Effector CD4-positive, alpha-beta T cell (primary cell): ENCODE data around the gene ADRA2A. TPM values are rescaled to one million over a fixed set of nuclear protein-coding genes. Genes with fewer than 3 reads are reported as not detected.

Experiments
- DNase-seq: peaks from one replicate; pipeline ENCODE4 v3.0.0-alpha.2; 2020
- total RNA-seq: gene quantifications from one replicate; lab custom pipeline; 2026; lab: John Stamatoyannopoulos, UW

The ADRA2A gene
- total RNA-seq, result not detected

DNA sequence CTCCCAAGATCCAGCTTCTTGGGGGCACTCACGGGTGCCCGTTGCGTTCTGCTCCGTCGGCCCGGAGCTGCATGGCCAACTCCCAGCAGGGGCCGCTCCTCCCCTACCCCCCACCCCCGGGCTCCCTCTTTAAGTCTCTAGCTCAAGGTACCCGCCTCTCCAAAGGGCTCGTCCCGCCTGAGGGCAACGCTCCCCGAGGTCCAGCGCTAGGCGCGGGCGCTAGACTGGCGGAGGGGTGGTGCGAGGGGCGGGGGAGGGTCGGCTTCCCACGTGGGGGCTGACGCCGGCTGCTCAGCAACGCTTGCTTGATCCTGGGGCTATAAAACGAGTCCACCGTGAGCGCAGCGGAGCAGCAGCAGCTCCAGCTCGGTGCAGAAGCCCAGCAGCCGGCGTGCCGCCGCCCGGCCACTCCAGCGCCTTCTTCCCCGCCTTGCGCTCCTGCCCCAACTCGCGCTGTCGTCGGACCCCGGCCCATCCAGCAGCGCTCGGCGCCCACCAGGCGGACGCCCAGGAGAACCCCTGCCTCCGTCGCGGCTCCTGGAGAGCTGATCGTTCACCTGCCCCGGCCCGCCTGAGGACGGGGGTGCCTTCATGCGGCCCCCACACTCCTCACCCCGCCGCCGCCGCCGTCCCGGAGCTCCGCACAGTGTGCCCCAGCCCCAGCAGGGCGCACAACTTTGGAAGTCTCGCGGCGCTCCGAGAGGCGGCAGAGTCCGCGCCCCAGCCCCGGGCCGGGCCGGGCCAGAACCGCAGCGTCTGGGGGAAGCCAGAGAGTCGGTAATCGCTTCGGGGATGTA is at the start of gene ADRA2A:
TSS of gene ADRA2A (plus strand) at position 348 of the 797 bp plus-strand sequence. CDS start 968 bp downstream, outside the sequence.
- no peak for DNase-seq

DNA sequence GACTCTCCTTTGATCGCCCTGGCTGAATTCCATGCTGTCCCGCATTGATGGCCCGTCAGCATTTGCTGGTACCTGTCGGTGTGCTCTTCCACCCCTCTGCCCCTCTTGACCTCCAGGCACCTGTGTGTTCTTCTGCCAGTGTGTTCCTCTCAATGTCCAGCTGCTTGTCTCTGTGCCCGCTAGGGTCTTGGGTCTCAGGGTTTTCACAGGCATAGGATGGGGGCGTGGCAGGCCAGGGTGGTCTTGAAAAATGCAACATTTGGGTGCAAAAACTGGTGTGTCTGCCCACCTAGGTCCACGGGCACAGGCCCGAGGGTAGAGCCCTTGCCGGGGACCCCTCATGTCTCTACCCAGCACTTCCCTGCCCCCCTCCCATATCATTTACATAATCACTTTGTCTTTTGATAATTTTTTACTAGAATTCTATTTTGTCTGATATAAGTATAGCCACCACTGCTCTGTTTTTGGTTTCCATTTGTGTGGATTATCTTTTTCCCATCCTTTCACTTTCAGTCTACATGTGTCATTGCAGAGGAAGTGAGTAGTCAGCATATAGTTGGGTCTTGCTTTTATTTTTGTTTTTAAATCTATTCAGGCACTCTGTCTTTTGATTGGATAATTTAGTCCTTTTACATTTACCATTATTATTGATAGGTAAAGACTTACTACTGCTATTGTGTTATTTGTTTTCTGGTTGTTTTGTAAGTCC is 46.6 kb upstream of the ADRA2A start:
- DNase-seq, result no peak

DNA sequence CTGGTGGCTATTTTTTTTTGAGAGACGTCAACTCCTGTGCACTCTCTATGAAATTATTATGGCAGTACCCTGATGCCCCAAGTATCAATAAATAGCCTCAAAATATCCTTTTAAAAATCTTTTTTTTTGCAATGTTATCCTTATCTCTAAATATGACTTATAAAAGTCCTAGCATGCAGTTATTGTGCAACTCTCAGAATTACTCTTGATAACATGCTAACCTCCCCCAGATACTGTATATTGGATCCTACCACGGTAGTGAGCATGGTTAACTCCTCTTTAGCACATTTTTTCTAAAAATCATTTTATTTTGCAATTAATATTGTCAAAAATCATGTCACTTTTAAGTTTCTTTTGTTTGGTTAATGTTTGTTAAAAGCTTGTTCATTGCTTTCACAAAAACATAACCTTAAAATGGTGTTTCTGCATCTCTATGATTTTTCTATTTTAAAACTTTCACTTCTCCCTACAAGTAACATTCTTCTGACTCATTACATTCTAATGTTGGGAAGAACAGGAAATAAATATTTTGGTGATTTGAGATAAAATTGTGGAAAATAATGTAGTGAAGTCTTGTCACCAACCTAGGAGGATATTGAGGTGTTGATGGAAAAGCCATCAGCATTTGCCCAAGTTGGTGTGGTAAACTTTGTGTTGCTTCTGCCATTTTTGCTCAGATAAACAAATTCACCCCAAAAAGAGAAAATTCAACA is 42.1 kb upstream of the ADRA2A start:
- DNase-seq, result no peak

DNA sequence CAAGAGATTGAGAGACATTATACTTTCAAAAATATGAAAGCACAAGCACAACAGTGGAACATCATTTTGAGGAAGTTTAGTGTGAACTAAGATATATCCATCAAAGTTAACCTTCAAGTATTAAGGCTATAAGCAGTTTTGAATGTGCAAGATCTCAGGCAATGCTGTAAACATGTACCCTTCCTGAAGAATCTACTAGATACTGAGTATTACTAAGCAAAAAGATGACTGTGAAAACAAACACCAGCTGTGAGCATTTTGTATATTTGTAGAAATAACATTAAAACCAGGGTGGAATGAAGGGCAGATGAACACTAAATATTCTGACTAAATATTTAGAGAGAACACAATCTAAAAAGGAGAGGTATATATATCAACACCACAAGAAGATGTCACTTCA is 41.3 kb upstream of the ADRA2A start:
- no peak for DNase-seq

DNA sequence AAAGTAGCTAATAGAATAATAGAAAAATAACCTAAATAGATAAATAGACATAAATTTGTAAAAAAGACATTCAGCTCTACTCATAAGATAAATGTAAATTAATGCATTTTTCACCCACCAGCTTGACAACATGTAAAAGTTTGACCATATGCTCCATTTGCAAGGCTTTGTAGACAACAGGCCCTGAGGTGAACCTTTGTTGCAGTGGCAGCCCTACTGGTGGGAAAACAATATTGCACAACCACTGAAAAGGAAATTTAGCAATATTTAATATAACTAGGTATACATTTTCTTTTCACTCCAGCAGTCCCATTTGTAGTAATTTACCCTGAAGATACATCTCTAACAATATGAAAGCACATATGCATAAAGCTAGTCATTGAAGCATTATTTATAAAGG is 39.0 kb upstream of the ADRA2A start:
- DNase-seq, result no peak

DNA sequence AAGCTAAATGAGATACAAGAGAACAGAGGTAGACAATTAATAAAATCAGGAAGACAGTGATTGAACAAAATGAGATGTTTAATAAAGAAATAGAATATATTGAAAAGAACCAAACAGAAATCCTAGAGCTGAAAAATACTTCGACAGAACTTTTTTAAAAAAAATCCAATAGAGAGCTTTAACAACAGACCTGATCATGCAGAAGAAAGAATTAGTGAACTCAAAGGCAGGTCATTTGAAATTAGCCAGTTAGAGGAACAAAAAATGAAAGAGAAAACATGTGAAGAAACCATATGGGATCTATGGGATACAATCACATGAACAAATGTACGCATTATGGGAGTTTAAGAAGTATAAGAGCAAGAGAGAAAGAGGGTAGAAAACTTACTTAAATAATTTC is 37.3 kb upstream of the ADRA2A start:
- no peak for DNase-seq

DNA sequence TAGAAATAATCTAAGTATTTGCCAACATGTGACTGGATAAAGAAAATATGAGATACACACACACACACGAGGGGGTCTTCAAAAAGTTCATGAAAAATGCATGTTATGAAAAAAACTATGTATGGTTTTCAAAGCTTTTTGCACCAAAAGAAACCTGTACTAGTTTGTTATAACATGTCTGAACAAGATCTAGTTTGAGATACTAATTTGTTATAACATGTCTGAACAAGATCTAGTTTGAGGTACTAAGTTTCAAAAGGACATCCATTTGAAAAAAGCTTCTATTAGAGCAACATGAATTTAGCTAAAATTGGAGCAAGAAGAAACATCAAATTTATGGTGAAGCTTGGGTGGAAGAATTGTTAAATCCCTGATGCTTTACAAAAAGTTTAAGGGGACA is 19.8 kb upstream of the ADRA2A start:
- DNase-seq, result no peak

DNA sequence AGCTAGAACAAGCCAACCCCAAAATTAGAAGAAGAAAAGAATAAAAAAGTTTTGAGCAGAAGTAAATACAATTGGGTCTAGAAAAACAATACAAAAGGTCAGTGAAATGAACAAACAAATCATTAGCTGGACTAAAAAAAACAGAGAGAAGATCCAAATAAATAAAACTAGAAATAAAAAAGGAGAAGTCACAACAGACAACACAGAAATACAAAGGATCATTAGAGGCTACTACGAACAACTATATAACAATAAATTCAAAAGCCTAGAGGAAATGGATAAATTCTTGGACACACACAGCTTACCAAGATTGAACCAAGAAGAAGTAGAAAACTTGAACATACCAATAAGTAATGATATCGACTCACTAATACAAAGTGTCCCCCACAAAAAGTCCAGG is 13.4 kb upstream of the ADRA2A start:
- DNase-seq, result no peak

DNA sequence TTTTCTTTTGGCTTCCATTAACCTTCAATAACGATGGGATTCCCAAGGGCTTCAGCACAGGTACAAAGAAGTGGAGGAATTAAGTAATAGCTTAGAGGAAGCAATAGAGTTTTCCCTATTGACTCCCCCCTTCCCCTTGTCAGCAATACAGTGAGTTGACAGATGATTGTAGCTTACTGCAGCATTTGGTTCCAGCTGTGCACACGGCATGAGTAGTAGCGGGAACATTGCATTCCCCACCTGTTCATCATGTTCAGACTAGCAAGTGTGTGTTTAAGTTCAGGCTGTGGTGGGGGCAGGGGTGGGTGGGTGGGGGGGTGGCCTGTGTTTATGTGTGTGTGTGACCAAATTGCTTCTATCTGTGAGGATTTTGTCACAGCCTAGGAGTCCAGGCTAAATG is 4.6 kb upstream of the ADRA2A start:
- no peak for DNase-seq

DNA sequence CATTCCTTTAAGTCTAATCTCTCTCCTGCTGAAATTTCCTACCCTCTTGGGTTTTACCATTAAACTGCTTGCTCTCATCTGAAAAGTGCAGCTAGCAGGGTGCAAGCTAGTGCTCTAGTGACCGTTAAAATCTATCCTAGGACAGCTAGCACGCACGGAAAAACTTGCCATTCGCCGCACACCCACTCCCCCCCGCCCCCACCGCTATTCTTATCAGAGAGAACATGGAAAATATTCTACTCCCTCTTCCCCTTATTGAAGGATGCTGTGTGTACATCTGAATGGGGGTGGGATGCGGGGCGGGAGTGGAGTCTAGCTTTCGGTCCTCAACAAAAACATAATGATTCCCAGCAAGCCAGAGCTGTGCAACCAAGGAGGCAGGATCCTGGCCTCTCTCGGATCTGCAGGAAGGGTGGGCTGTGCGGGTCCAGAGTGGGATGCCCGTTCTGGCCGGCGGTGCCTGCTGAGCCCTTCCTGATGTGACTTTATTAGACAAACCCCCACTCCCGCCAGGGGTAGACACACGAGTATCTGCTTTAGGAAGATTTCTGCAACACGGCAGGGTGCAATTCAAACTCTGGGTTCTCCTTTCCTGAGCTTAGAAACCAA is 1.1 kb upstream of the ADRA2A start:
- no peak for DNase-seq

DNA sequence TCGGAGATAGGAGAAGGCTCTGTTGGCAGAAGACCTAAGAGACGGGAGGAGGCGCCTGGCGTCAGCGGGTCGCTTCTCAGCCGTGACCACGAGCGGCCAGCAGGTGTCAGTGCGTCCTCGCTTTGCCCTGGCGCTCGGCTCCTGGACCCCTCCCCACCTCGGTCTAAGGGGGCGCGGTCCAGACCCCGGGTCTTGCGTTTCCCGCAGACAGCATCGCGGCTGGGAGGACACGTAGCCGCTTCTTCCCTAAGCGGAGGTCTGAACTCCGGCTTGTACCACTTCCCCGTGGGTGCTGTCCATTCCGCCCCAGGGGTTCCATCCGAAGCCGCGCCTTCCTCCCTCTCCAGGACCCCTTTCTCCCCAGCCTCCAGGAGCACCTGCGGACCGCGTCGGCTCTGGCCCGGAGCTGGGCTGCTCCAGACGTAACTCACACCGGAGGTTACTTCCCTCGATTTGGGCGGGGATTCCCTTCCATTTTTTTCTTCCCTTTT is 593 bp upstream of the ADRA2A start:
- peak; percentile 18 for DNase-seq

DNA sequence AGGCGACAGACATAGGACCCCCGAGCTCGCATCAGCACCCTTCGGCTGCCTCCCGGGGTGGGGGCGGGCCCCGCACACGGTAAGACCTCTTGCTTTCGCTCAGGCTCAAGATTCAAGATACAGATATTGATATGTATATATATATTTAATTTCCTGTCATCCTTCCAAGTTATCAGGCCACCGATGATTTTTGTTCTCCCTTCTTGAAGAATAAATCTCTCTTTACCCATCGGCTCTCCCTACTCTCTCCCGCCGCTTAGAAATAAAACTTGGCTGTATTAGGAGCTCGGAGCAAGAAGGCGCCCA is 603 bp downstream of the ADRA2A start:
- no peak for DNase-seq

DNA sequence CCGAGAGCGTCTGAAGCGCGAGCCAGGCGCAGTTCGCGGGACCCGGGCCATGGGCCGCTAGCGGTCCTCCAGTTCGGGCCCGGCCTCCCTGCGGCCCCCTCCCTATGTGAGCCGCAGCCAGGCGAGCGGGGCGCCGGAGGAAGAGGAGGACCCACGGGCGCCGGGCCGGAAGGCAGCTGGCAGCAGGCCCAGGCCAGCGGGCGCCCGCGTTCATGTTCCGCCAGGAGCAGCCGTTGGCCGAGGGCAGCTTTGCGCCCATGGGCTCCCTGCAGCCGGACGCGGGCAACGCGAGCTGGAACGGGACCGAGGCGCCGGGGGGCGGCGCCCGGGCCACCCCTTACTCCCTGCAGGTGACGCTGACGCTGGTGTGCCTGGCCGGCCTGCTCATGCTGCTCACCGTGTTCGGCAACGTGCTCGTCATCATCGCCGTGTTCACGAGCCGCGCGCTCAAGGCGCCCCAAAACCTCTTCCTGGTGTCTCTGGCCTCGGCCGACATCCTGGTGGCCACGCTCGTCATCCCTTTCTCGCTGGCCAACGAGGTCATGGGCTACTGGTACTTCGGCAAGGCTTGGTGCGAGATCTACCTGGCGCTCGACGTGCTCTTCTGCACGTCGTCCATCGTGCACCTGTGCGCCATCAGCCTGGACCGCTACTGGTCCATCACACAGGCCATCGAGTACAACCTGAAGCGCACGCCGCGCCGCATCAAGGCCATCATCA is 1.1 kb downstream of the ADRA2A start:
- no peak for DNase-seq

DNA sequence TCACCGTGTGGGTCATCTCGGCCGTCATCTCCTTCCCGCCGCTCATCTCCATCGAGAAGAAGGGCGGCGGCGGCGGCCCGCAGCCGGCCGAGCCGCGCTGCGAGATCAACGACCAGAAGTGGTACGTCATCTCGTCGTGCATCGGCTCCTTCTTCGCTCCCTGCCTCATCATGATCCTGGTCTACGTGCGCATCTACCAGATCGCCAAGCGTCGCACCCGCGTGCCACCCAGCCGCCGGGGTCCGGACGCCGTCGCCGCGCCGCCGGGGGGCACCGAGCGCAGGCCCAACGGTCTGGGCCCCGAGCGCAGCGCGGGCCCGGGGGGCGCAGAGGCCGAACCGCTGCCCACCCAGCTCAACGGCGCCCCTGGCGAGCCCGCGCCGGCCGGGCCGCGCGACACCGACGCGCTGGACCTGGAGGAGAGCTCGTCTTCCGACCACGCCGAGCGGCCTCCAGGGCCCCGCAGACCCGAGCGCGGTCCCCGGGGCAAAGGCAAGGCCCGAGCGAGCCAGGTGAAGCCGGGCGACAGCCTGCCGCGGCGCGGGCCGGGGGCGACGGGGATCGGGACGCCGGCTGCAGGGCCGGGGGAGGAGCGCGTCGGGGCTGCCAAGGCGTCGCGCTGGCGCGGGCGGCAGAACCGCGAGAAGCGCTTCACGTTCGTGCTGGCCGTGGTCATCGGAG is 1.8 kb downstream of the ADRA2A start:
- no peak for DNase-seq

DNA sequence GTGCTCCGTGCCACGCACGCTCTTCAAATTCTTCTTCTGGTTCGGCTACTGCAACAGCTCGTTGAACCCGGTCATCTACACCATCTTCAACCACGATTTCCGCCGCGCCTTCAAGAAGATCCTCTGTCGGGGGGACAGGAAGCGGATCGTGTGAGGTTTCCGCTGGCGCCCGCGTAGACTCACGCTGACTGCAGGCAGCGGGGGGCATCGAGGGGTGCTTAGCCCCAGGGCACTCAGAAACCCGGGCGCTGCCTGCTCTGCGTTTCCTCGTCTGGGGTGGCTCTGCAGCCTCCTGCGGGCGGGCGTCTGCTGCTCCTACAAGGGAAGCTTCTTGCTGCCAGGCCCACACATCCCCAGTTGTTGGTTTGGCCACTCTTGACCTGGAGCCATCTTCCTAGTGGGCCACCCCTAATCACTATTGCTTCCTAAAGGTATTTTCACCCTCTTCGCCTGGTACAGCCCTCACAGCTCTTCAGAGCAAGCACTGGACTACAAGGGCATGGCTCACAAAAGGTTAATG is 2.5 kb downstream of the ADRA2A start:
- DNase-seq, result no peak

DNA sequence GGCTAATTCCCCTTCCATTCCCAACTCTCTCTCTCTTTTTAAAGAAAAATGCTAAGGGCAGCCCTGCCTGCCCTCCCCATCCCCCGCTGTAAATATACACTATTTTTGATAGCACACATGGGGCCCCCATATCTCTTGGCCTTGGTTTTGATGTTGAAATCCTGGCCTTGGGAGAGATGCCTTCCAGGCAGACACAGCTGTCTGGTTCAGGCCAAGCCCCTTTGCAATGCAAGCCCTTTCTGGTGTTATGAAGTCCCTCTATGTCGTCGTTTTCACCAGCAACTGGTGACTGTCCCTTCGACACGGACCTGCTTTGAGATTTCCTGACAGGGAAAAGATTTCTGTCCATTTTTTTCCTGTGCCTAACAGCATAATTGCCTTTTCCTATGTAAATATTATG is 3.0 kb downstream of the ADRA2A start:
- DNase-seq, result no peak

DNA sequence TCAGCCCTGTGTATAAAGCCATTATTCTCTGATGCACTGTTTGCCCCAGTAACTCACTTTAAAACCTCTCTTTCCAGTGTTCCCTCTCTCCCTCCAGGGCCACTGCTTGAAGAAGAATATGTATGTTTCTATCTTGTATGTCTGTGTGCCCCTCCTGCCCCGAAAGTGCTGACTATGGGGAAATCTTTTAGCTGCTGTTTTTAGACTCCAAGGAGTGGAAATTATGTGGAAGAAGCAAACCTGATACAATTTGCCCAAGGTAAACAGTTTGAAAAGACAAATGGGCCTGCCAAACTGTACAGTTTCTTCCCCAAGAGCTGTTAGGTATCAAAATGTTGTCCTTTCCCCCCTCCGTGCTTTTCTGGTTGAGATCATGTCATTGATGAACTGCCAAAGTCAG is 3.4 kb downstream of the ADRA2A start:
- DNase-seq, result no peak

DNA sequence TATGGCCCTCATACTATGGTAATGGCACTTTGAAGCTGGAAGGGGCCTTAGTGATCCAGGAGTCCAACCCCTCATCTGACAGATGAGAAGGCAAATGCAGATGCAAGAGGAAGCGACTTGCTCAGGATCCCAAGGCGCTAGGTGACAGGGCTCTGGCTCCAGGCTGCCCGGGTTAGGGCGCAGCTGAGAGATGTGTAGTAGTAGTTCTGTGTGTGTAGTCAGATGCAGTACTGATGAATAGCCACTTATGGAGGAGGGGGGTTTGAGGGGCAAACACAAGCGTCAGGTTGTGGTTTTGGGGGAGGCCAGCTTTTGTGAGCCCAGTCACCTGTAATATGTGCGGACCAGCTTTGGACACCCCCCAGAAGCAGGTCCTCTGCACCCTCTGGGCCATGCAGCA is 4.8 kb downstream of the ADRA2A start:
- DNase-seq, result no peak

DNA sequence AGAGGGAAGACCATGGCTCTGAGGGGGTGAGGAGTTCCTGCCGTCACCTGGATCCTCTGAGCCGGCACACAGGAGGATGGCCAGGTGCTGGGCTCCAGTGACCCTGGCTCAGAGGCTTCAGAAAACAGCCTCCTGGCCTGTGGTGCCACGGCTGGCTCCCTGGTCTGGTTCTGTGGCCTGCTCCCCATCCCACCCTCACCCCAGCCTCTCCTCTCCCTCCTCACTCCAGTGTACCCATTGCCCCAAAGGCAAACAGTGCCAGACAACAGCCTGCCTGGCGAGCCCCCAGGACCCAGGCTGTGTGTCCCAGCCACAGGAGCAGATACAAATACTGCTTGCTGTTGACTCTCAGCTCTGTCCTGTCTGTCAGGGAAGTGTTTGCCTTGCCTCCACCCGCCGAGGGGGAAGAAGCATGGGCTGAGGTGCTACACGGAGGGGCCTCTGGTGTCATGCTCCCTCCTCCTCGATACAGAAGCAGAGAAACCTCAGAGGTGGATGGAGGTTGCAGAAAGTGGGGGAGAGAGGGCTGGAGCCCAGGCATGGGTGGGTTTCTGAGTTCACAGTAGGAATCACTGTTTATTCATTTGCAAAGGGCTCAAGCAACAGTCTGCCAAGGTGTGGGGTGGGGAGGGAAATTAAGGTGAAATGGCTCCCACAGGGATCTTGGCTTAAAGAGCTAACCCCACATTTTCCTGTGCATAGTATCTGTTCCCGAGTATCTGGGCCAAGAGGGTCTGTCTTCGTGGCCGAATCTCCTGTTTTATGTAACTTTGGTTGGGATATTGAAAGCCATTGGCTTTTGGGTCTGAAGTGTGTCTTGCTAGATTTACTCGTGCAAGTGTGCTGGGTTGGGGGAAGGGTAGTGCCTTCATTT is 5.5 kb downstream of the ADRA2A start:
- no peak for DNase-seq

DNA sequence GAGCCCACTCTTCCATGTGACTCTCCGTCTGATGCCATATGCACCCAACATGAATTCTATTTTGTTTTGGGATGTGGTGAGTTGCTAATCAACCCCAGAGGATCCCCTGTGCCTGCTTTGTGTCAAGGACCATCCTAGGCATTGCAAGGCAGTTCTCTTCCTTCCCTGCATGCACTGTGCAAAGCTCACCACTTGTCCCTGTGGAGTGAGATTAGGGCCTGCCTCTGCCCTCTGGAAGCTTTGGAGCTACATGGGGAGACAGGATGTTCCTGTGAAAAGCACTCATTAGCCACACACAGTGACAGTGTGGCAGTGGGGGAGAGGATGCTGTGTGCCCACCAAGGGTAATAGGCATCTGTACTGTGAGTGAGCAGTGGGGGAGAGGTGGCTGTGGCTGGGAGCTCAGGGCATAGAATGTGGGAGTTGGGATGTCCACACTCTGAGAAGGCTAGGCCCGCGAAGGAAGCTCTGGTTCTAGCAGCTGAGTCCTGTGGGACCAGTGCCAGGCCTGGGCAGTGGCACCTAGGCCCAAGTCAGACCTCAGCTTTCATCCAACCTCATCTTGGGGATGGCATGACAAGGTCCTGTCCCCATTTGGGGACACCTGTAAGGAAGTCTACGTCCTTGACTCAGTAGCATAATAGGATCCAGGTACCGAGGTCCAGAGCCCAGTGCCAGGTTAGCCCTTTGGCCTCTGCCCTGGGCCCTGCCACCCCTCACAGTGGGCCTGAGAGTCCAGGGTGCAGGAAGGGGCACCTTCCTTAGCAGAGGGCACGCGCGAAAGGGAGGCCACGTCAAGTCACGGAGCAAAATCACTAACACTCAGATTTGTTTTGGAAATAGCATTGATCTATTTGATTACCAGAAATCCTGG is 6.6 kb downstream of the ADRA2A start:
- no peak for DNase-seq
